ENCODE data around the gene MAPK4. TPM values are rescaled to one million over a fixed set of nuclear protein-coding genes. Genes with fewer than 3 reads are reported as not detected.
"Not testable (repeated sequence)": the region's sequence is repeated elsewhere in the genome, so short reads cannot be mapped to it uniquely, and the experiment has no call there.

Gene MAPK4
- total RNA-seq, 2 experiments from 2014 or later = not detected

- no peak for DNase-seq
- no peaks in the 10 kb centered on the region for H3K9me3 Mint-ChIP-seq
- no peak overlapping the region for H3K27ac Mint-ChIP-seq
- no peaks in the 10 kb centered on the region for H3K36me3 Mint-ChIP-seq
- no peaks in the 10 kb centered on the region for H3K4me1 Mint-ChIP-seq
- no peaks in the 10 kb centered on the region for H3K27me3 Mint-ChIP-seq
- H3K4me3 Mint-ChIP-seq = no peak overlapping the region
These were observed 129.7 kb downstream of the MAPK4 start for GRCh38 chr18:50689578-50689977.

GRCh38 chr18:50694147-50694546 lies 134.3 kb downstream of the MAPK4 start:
- Mint-ChIP-seq H3K4me1 (no peaks in the 10 kb centered on the region), H3K27me3 (no peaks in the 10 kb centered on the region), H3K36me3 (no peaks in the 10 kb centered on the region)

GRCh38 chr18:50695431-50696176 lies 135.7 kb downstream of the MAPK4 start:
- no peaks in the 10 kb centered on the region for H3K4me1 Mint-ChIP-seq

More at GRCh38 chr18:50694147-50694546, 134.3 kb downstream of the MAPK4 start:
- no peak for DNase-seq
- Mint-ChIP-seq H3K27ac (no peak overlapping the region), H3K4me3 (no peak overlapping the region), H3K9me3 (no peaks in the 10 kb centered on the region)

GRCh38 chr18:50696436-50696835 lies 136.5 kb downstream of the MAPK4 start:
- Mint-ChIP-seq H3K36me3 (no peaks in the 10 kb centered on the region), H3K4me1 (no peaks in the 10 kb centered on the region)

More at GRCh38 chr18:50695431-50696176, 135.7 kb downstream of the MAPK4 start:
- H3K36me3 Mint-ChIP-seq = no peaks in the 10 kb centered on the region
- no peaks in the 10 kb centered on the region for H3K27me3 Mint-ChIP-seq
- no peaks in the 10 kb centered on the region for H3K9me3 Mint-ChIP-seq
- H3K27ac Mint-ChIP-seq = no peak overlapping the region
- no peak overlapping the region for H3K4me3 Mint-ChIP-seq
- no peak for DNase-seq

GRCh38 chr18:50696929-50697328 lies 137.0 kb downstream of the MAPK4 start:
- H3K9me3 Mint-ChIP-seq = no peaks in the 10 kb centered on the region
- DNase-seq = no peak
- H3K27me3 Mint-ChIP-seq = no peaks in the 10 kb centered on the region
- H3K4me1 Mint-ChIP-seq = no peaks in the 10 kb centered on the region
- no peaks in the 10 kb centered on the region for H3K36me3 Mint-ChIP-seq
- no peak overlapping the region for H3K27ac Mint-ChIP-seq
- H3K4me3 Mint-ChIP-seq = no peak overlapping the region

More at GRCh38 chr18:50696436-50696835, 136.5 kb downstream of the MAPK4 start:
- Mint-ChIP-seq H3K9me3 (no peaks in the 10 kb centered on the region), H3K27ac (no peak overlapping the region), H3K4me3 (no peak overlapping the region), H3K27me3 (no peaks in the 10 kb centered on the region)
- no peak for DNase-seq

GRCh38 chr18:50697509-50697908 lies 137.6 kb downstream of the MAPK4 start:
- Mint-ChIP-seq H3K36me3 (no peaks in the 10 kb centered on the region), H3K27me3 (no peaks in the 10 kb centered on the region), H3K27ac (no peak overlapping the region), H3K4me3 (no peak overlapping the region), H3K9me3 (no peaks in the 10 kb centered on the region), H3K4me1 (no peaks in the 10 kb centered on the region)
- DNase-seq = no peak

GRCh38 chr18:50700245-50701165 lies 140.6 kb downstream of the MAPK4 start:
- H3K9me3 Mint-ChIP-seq = no peaks in the 10 kb centered on the region
- no peaks in the 10 kb centered on the region for H3K4me1 Mint-ChIP-seq
- H3K27me3 Mint-ChIP-seq = no peaks in the 10 kb centered on the region
- H3K36me3 Mint-ChIP-seq = no peaks in the 10 kb centered on the region
- H3K4me3 Mint-ChIP-seq = no peak overlapping the region
- no peak for DNase-seq
- H3K27ac Mint-ChIP-seq = no peak overlapping the region

GRCh38 chr18:50704357-50704940 lies 144.6 kb downstream of the MAPK4 start:
- Mint-ChIP-seq H3K27me3 (no peaks in the 10 kb centered on the region), H3K36me3 (no peaks in the 10 kb centered on the region), H3K4me1 (no peaks in the 10 kb centered on the region), H3K4me3 (no peak overlapping the region), H3K27ac (no peak overlapping the region), H3K9me3 (no peaks in the 10 kb centered on the region)
- no peak for DNase-seq

- H3K4me3 Mint-ChIP-seq = no peak overlapping the region
- H3K27me3 Mint-ChIP-seq = no peaks in the 10 kb centered on the region
- H3K4me1 Mint-ChIP-seq = no peaks in the 10 kb centered on the region
- DNase-seq = no peak
- H3K36me3 Mint-ChIP-seq = no peaks in the 10 kb centered on the region
- H3K9me3 Mint-ChIP-seq = no peaks in the 10 kb centered on the region
- no peak overlapping the region for H3K27ac Mint-ChIP-seq
These were observed 146.3 kb downstream of the MAPK4 start for GRCh38 chr18:50706199-50706598.

- H3K27ac Mint-ChIP-seq = no peak overlapping the region
- no peak overlapping the region for H3K4me3 Mint-ChIP-seq
- no peak for DNase-seq
- no peaks in the 10 kb centered on the region for H3K9me3 Mint-ChIP-seq
- H3K27me3 Mint-ChIP-seq = no peaks in the 10 kb centered on the region
- no peaks in the 10 kb centered on the region for H3K4me1 Mint-ChIP-seq
- H3K36me3 Mint-ChIP-seq = no peaks in the 10 kb centered on the region
These were observed 146.8 kb downstream of the MAPK4 start for GRCh38 chr18:50706651-50707050.

GRCh38 chr18:50707297-50707696 lies 147.4 kb downstream of the MAPK4 start:
- DNase-seq, H3K4me3 Mint-ChIP-seq, H3K27ac Mint-ChIP-seq, H3K9me3 Mint-ChIP-seq, H3K36me3 Mint-ChIP-seq, H3K4me1 Mint-ChIP-seq, H3K27me3 Mint-ChIP-seq: not testable (repeated sequence)

GRCh38 chr18:50707855-50708469 lies 148.1 kb downstream of the MAPK4 start:
- Mint-ChIP-seq H3K4me3 (no peak overlapping the region), H3K27ac (no peak overlapping the region), H3K36me3 (no peaks in the 10 kb centered on the region), H3K27me3 (no peaks in the 10 kb centered on the region), H3K9me3 (no peaks in the 10 kb centered on the region), H3K4me1 (no peaks in the 10 kb centered on the region)
- no peak for DNase-seq

- H3K36me3 Mint-ChIP-seq = no peaks in the 10 kb centered on the region
- no peak for DNase-seq
- no peak overlapping the region for H3K27ac Mint-ChIP-seq
- H3K27me3 Mint-ChIP-seq = no peaks in the 10 kb centered on the region
- no peaks in the 10 kb centered on the region for H3K9me3 Mint-ChIP-seq
- H3K4me1 Mint-ChIP-seq = no peaks in the 10 kb centered on the region
- H3K4me3 Mint-ChIP-seq = no peak overlapping the region
These were observed 149.3 kb downstream of the MAPK4 start for GRCh38 chr18:50709193-50709592.

- no peaks in the 10 kb centered on the region for H3K27me3 Mint-ChIP-seq
- H3K27ac Mint-ChIP-seq = no peak overlapping the region
- H3K9me3 Mint-ChIP-seq = peaks cover 2% of the 10 kb centered on the region
- H3K36me3 Mint-ChIP-seq = no peaks in the 10 kb centered on the region
- DNase-seq = no peak
- no peaks in the 10 kb centered on the region for H3K4me1 Mint-ChIP-seq
- H3K4me3 Mint-ChIP-seq = no peak overlapping the region
These were observed 151.5 kb downstream of the MAPK4 start for GRCh38 chr18:50711386-50711785.

GRCh38 chr18:50715919-50716318 lies 156.0 kb downstream of the MAPK4 start:
- H3K4me3 Mint-ChIP-seq = no peak overlapping the region
- H3K36me3 Mint-ChIP-seq = no peaks in the 10 kb centered on the region
- H3K4me1 Mint-ChIP-seq = no peaks in the 10 kb centered on the region
- no peak overlapping the region for H3K27ac Mint-ChIP-seq
- DNase-seq = no peak
- H3K27me3 Mint-ChIP-seq = no peaks in the 10 kb centered on the region
- H3K9me3 Mint-ChIP-seq = peaks cover 2% of the 10 kb centered on the region
